ENCODE results near the gene ZNF595. TPM values are rescaled to one million over a fixed set of nuclear protein-coding genes. Genes with fewer than 3 reads are reported as not detected.
"Not testable (repeated sequence)": the region's sequence is repeated elsewhere in the genome, so short reads cannot be mapped to it uniquely, and the experiment has no call there.

Gene ZNF595
- total and polyA plus RNA-seq, 8 donors, result 6.3 to 14.7 (median 11.3) TPM

GRCh38 chr4:71830-72229, 18.7 kb downstream of the ZNF595 start:
- ATAC-seq, result no peak
- 97 to 98% methylated on average over 1 of the region's 1 CpG for WGBS, 2 donors
- Histone ChIP-seq H3K4me1 (no peaks in the 10 kb centered on the region), H3K9me3 (peaks cover 0 to 18% (median 8%) of the 10 kb centered on the region in 4 donors), H3K27ac (no peak overlapping the region), H3K4me3 (no peak overlapping the region), H3K36me3 (peaks cover 5 to 21% (median 11%) of the 10 kb centered on the region in 3 donors), H3K27me3 (no peaks in the 10 kb centered on the region)
- no peak for DNase-seq
- intact Hi-C loops (cut with DNase I), result no loop called here
- no peak for FAIRE-seq
- no peak for TF ChIP-seq CTCF (IDR thresholded peaks at IDR 0.05)

GRCh38 chr4:85951-86350, 32.8 kb downstream of the ZNF595 start:
- DNase-seq (no peak), ATAC-seq (no peak), FAIRE-seq (no peak)
- H3K9me3 ChIP-seq, result peaks cover 15 to 37% (median 27%) of the 10 kb centered on the region in 4 donors
- H3K27me3 ChIP-seq, result no peaks in the 10 kb centered on the region
- no peak overlapping the region for H3K27ac ChIP-seq
- no peak for TF ChIP-seq CTCF (IDR thresholded peaks at IDR 0.05)
- 96 to 99% methylated on average over 3 of the region's 3 CpGs for WGBS, 2 donors
- intact Hi-C loops (cut with DNase I), result no loop called here
- H3K36me3 ChIP-seq, result peaks cover 12 to 29% (median 12%) of the 10 kb centered on the region in 3 donors
- no peaks in the 10 kb centered on the region for H3K4me1 ChIP-seq
- H3K4me3 ChIP-seq, result no peak overlapping the region

GRCh38 chr4:86559-87324, 33.6 kb downstream of the ZNF595 start:
- ATAC-seq; H3K27me3 ChIP-seq; H3K4me3 ChIP-seq; DNase-seq; intact Hi-C loops (cut with DNase I); H3K27ac ChIP-seq; H3K4me1 ChIP-seq; FAIRE-seq: not testable (repeated sequence)
- 97 to 98% methylated on average over 7 of the region's 7 CpGs for WGBS, 2 donors
- peaks cover 6 to 26% (median 12%) of the 10 kb centered on the region in 3 donors for H3K36me3 ChIP-seq
- H3K9me3 ChIP-seq, result peaks cover 12 to 37% (median 27%) of the 10 kb centered on the region in 4 donors

- TF ChIP-seq CTCF (IDR thresholded peaks at IDR 0.05), result no peak
- Histone ChIP-seq H3K27me3 (no peaks in the 10 kb centered on the region), H3K36me3 (no peaks in the 10 kb centered on the region), H3K4me1 (no peaks in the 10 kb centered on the region), H3K9me3 (peaks cover 0 to 8% (median 0%) of the 10 kb centered on the region in 4 donors), H3K27ac (no peak overlapping the region), H3K4me3 (no peak overlapping the region)
- FAIRE-seq, result no peak
- WGBS, 2 donors, result 82 to 91% methylated on average over 1 of the region's 1 CpG
- intact Hi-C loops (cut with DNase I), result no loop called here
- DNase-seq, result no peak
- no peak for ATAC-seq
Observed at GRCh38 chr4:98386-98785, 45.3 kb downstream of the ZNF595 start.

GRCh38 chr4:99863-100262, 46.7 kb downstream of the ZNF595 start:
- intact Hi-C loops (cut with DNase I), result no loop called here
- DNase-seq (no peak), FAIRE-seq (no peak), ATAC-seq (no peak)
- no peaks in the 10 kb centered on the region for H3K36me3 ChIP-seq
- peaks cover 0 to 3% (median 0%) of the 10 kb centered on the region in 4 donors for H3K9me3 ChIP-seq
- TF ChIP-seq CTCF (IDR thresholded peaks at IDR 0.05), result no peak
- WGBS, 2 donors, result 74 to 85% methylated on average over 5 of the region's 5 CpGs
- no peak overlapping the region for H3K27ac ChIP-seq
- no peaks in the 10 kb centered on the region for H3K27me3 ChIP-seq
- H3K4me3 ChIP-seq, result no peak overlapping the region
- H3K4me1 ChIP-seq, result no peaks in the 10 kb centered on the region

Measured in pancreas (tissue), 10 donors.